GM18519 (cell line): Measurements from ENCODE around the gene JPT1.
A peak's percentile ranks its signal among the peaks of the same experiment; 100 is the strongest.
"Not testable (repeated sequence)": the region's sequence is repeated elsewhere in the genome, so short reads cannot be mapped to it uniquely, and the experiment has no call there.

Source experiments
- ATAC-seq: cut with Tn5 transposase; IDR thresholded peaks from one replicate; pipeline ENCODE4 v1.9.1; 2021; ENCODE audit warnings: mild to moderate bottlenecking, moderate library complexity; ENCODE audit not compliant: unreplicated experiment, low FRiP score

Gene JPT1

DNA sequence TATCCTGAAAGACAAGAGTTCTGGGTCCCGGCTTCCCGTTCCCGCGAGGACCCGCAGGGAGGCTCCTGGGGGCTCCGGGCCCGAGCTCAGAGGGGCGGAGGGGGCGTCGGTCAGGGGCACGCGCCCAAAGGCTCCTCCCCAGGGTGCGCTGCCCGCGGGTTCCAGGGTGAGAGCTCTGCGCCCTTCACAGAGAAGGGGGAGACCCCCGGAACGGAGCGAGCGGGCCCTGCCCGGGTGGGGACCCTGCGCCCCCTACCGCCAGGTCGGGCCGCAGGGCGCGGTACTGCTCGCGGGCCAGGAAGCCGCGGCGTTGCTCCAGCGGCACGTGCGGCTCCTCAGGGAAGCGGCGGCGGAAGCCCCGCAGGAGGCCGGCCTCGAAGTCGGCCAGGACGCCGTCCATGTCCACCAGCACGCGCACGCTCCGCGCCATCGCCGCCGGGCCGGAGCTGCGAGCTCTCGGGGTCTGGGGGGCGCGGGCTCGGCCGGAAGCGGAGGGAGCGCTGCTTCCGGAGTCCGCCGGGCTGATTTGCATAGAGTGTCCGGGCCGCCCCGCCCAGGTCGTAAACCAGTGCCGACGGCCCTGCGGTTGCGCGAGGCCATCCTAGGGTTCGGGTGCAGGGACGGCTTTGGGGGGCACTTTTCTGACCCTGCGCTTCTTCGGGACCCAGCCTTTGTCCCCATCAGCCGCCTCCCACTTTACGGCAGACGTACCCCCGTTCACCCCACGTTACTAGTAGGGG lies 22.9 kb downstream of the JPT1 start, which contains the start of gene NT5C:
Gene NT5C, minus strand, starts transcription at position 465 of the 740 bp plus-strand sequence. Its CDS starts 35 bp downstream, at position 430.
- ATAC-seq: peak; percentile 65

DNA sequence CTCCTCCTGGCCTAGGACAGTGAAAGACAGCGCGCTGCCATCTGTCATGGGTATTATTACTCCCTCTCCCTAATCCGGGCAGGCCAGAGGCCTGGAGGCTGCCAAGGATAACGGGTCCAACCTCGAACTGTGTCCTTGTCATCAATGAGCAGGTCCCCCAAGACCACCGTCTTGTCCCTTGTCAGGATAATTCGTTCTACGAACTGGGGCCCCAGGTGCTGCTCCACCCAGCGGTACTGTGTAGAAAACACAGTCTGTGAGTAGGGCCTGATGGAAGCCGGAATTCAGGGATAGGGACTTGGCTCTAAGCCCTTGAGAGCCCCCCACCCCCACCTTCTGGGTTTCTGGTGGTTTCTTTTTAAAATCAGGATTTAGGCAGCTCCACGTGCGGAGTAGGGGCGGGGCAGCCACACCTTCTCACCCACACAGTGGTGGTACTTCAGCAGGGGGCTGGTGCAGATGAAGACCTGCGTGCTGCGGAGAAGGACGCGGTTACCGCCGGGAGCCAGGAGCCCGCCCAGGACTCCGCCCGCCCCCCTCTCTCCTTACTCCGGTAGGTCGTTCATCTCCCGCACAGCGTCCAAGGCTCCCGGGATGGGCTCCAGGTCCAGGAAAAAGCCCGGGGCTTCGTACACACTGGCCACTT lies 23.6 kb downstream of the JPT1 start:
- ATAC-seq: no peak

DNA sequence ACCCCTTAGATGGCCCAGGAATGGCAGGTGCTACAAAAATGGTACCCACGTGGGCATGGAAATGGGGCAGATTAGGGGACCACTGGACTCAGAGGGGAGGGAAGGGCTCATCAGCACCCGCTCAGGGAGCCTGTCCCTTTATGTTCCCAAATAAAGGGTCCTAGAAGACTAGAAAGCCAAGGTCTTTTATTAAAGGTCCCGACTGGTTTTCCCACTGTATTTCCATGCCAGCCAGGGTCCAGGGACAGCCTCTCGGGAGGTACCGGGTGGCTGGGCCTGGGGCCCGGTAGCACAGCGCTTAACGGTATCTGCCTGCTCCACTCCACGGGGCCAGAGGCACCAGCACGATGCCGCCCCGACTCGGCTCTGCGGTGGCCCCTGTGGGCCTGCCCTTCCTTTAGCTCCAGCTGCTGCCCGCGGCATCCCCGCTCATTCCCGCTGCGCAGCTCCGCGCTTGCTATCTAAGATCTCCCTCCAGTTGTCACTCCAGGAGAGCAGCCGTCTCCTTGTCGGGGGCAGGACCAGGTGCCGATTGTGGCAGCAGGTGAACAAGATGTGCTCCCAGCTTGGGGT lies 24.2 kb downstream of the JPT1 start:
- no peak for ATAC-seq

DNA sequence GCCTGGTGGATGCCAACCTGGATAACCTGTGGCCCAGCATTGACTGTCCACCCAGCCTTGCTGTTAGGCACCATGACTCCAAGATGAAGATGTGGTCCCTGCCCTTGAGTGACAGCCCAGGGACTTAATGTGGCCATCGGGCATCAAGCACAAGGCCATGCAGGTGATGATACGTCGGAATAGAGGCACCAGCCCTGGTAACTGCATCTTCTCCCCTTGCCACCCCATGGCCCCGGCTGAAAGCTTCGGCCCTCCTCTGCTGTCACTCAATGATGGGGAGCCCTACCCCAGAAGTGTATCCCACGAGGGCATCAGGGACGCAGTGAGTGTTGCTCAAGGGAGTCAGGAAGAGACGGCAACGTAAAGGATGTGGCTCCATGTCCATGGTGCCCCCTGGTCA lies 24.7 kb downstream of the JPT1 start:
- ATAC-seq: no peak

DNA sequence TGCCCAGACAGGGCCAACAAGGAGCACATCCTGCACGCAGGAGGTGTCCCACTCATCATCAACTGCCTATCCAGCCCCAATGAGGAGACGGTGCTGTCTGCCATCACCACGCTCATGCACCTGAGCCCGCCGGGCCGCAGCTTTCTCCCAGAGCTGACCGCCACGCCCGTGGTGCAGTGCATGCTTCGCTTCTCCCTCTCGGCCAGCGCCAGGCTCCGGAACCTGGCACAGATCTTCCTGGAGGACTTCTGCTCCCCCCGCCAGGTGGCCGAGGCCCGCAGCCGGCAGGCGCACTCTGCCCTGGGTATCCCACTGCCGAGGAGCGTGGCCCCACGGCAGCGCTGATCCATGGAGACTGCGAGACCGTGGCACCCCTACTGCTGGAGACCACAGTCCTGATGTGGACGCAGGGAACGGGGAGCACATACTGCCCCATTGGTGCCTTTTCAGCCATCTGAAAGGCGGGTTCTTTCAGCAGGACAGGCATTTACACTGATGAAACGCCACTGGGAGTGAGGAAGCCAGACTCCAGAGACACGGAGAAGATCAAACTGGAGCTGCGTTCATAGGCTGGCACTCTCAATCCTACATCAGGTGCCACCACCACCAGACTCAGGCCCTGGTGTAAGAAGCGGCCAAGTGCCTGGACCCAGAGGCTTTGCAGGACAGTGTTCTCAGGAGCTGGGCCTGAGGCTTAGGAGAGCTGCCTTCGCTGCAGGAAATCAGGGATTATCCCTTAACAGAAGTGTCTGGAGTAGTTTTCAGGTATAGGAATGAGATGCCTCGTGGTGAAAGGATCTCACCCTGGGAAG lies 25.4 kb downstream of the JPT1 start:
- no peak for ATAC-seq

DNA sequence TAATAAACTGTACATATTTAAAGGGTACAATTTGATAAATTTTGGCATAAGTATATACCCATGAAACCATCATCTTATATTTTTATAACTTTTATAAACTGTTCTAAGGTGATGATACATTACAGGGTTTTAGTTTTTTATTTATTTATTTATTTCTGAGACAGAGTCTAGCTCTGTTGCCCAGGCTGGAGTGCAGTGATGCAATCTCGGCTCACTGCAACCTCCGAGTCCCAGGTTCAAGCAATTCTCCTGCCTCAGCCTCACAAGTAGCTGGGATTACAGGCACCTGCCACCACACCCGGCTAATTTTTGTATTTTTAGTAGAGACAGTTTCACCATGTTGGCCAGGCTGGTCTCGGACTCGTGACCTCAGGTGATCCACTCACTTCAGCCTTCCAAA lies 26.4 kb downstream of the JPT1 start:
- not testable (repeated sequence) for ATAC-seq

DNA sequence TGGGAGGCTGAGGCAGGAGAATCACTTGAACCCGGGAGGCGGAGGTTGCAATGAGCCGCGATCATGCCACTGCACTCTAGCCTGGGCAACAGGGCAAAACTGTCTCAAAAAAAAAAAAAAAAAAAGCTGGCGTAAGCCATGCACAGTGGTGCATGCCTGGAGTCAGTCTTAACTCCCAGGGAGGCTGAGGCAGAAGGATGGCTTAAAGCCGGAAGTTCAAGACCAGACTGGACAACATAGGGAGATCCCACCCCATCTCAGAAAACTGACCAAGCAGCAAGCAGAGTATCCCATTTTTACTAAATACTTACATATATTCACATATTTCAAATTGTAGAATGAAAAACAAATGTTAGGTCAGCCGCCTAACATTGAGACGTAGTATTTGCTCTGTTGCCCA lies 27.4 kb downstream of the JPT1 start:
- no peak for ATAC-seq

DNA sequence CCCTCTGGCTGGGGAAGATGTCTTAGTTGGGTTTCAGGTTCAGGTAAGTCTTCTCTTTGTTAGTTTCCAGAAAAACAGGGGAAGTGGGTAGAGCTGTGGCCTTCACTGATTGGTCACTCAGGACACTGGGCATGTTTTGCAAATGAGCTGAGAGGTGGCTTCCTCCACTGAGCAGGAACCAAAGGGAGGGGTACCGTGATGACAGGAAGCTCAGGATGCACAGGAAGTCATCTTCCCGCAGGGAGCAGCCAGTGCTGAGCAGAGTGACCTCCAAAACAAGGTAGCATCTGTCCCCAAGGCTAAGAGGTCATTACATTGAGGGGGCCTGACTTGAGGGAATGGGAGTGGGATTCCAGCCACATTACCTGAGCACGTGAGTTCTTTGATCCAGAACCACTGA lies 28.3 kb downstream of the JPT1 start:
- ATAC-seq: no peak

DNA sequence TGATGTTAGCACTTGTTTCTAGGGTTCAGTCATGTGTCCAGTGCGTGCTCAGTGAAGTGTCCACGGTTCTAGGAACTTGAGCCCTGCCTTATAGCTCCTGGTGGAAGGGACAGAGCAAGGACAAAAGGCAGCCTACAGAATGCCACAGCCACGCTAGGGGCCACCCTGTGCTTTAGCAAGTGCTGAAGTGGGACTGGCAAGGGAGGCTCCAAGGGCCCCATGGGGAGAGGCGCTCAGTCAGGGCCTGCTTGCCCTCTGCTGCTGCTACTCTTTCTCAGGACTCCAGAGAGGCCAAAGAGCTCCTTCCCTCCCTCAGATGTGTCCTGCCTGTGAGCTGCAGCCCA lies 29.5 kb downstream of the JPT1 start:
- no peak for ATAC-seq

DNA sequence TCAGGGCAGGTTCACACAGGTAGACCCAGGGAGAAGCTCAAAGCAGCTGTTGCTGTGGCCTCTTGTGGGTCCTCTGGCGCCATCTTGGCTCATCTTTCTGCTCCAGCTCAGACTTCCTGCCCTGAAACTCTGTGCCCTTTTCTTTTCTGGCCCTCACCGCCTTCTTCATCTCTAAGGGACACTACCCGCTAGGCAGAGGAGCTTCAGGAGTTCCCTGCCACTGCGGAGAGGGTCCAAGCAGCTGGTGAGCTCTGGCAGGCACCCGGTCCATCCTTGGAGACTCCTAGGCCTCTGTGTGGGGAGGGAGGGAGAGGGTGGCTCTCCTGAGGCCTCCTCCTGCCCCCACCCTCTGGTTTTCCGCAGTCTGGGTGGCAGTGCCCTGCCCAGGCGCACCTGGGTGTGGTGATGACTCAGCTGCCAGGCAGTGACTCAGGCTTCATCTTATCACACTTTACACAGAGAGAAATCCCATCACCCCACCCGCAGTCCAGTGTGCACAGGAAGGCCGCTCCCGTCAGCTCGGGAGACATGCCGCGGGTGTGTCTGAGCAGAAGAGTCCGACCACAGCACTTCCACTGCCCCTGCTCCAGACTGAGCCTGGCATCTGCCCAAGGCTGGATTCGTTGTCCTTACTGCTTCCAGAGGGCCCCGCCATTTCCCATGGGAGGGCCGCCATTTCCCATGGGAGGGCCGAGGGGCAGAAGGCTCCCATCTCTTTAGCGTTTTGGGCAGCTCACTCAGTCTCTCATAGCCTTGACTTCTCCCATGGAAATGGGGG lies 30.1 kb downstream of the JPT1 start:
- ATAC-seq: no peak

DNA sequence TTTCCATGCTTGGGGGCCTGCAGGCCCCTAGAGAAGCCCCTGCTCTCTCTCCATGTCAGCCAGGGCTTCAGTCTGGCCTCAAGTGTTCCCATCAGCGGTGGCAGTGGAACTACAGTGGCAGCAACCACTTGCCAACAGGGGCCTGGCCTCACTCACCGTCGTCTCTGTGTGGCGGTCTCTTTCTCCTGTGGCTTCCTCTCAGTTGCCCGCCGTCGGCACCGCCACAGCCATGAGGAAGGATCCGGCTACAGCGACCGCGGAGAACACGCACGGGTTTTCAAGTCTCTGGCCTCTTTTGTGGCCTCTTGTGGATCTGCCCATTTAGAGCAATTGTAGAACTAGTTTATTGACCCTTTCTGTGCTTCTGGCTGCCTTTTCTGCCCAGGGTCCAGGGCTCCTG lies 36.0 kb downstream of the JPT1 start:
- no peak for ATAC-seq

DNA sequence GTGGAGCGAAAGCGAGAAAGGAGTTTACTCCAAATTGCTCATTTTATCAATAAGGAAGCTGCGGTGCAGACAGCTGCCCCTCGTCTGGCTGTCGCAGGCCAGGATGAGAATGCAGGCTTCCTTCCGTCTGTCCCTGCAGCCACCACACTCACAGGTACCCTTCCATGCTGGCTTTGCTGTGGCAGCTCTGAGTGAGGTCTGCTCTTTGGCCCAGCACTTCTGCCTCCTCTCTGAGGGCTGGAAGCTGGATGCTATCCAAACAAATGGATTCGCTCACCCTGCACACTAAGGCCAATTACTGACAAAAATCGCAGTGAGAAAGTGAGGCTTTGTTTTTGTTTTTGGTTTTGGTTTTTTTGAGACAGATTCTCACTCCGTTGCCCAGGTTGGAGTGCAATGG lies 37.6 kb downstream of the JPT1 start:
- no peak for ATAC-seq

DNA sequence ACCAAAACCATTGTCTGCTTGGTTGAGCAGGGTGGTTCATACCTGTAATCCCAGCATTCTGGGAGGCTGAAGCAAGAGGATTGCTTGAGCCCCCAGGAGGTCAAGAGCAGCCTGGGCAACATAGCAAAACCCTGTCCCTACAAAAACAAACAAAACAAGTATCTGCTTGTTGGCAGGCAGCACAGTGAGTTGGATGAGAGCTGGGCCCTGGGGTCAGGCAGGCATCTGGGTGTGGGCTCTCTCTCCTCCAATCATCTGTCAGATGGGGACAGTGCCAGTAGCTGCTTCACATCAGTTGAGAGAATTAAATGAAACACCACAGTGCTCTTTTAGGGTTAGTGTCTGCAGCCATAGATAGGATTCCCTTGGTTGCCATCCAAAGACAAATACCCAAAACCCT lies 38.8 kb downstream of the JPT1 start:
- no peak for ATAC-seq

DNA sequence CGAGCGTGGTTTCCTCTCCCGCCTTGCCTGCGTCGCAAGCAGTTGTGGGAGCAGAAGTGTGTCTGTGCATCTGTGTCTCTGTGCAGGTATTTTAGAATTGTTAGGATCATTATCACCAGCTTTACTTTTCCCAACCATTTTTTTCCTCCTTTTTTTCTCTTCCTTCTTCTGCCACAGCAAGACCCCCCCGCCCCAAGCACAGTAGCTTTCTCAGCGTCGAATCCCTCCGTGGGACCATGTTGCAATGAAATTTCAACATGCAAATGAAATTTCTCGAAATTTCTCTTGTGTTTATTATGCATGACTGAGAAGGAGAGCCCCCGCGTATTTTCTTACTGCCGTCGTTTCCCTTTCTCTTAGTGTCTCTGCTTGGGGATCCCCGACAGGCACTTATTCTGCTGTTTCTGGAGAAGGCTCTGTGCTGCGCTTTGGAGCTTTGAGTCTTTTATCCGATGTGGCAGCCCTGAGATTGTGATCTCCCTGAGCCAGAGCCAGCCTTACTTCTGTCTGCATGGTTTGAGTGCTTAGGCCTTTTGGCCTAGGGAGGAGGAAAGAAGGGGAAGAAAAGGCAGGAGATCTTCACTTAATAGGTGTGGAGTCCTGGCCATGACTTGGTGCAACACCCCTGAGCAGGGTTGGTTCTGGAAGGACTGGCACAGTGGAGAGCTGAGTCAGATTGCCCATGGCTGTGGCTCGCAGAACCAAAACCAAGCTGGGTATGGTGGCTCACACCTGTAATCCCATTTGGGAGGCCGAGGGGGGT lies 39.6 kb downstream of the JPT1 start:
- no peak for ATAC-seq

DNA sequence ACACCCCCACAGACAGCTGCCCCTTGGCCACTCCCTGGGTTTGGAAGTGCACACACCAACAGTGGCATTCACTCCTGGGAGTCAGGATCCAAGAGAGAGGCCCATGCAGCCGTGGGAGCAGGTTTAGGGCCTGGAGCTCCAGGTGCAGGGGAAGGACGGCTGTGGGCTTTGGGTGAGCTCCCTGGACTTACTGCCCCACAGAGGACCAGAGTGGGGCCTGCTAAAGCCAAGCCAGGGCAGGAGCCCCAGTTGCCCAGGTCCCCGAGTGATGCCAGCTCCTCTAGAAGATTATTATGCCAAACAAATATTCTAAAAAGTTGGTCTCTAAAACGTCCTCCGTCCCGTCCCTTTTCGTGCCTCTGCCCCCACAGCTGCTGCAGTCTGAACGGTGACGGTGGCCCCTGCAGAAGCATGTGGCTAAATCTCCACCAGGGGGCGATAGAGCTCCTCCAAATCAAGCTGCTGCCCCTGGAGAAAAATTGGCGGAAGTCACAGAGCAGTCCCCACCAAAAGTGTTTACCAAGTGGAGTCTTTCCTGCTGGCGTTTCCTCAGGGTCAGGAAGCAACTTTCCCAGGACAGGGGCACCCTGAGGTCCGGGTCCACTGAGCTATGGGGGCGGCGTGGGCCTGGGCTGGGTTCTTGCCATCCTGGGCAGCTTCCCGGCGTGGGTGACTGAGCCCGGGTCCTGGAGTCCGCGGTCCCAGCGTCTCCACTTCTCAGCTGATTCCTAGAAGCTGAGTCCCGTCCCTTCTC lies 40.3 kb downstream of the JPT1 start:
- no peak for ATAC-seq

DNA sequence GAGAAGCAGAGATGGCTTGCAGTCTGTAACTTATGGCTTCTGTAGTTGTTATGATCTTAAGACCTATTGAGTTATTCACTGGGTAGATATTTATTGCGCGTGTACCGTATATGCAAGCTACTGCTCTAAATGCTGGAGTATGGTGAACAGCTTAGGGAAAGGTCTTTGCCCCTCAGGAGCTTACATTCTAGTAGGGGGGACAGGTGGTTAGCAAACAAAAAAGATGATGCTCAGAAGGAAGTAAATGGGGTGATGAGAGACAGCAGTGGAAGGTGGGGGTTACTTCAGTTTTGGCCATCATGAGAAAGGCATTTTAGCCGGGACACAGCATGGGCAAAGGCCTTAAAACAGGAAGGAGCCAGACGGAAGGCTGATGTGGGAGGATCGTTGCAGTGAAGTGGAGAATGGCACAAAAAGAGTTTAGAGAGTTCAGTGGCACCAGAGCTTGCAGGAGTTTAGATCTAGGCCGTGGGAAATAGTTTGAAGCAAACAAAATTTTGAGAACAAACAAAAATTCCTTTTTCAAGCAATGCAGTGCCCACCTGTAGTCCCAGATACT lies 42.5 kb downstream of the JPT1 start:
- ATAC-seq: no peak

DNA sequence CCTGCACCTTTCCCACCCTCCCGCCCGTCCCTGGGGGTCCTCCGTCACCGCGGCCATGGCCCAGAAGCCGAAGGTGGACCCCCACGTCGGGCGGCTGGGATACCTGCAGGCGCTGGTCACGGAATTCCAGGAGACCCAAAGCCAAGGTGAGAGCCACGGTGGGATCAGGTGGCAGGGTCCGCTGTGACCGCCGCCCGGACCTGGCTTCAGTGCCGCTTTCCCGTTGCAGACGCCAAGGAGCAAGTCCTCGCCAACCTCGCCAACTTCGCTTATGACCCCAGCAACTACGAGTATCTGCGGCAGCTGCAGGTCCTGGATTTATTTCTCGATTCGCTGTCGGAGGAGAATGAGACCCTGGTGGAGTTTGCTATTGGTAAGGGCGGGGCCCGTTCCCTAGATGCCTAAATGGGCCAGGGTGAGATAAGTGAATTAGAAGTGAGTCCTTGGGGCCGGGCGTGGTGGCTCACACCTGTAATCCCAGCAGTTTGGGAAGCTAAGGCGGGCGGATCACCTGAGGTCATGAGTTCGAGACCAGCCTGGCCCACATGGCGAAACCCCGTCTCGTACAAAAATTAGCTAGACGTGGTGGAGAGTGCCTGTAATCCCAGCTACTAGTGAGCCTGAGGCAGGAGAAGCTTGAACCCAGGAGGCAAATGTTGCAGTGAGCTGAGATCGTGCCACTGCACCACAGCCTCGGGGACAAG lies 43.9 kb downstream of the JPT1 start:
- ATAC-seq: no peak
